Upper lobe of left lung (tissue), 4 donors: Measurements from ENCODE around the gene CDS2.

Experiments
- CTCF ChIP-seq, 6 experiments: fragments of 450-650 bp in 4 of 6; fragments of 200-600 bp in 2 of 6; sonication (generic) in 2 of 6; IDR thresholded peaks; one replicate each; pipeline ENCODE4 v1.5.1; 2016 to 2019; ENCODE audit warnings: antibody characterized with exemption in 6 of 6
- POLR2A ChIP-seq, 4 donors: fragments of 450-650 bp; IDR thresholded peaks; one replicate each; pipeline ENCODE4 v1.5.1; 2016 to 2017; ENCODE audit warnings: antibody characterized with exemption in 4 of 4, mild to moderate bottlenecking in 2 of 4
- POLR2AphosphoS5 ChIP-seq, 2 donors: sonication (generic); formaldehyde crosslinking; IDR thresholded peaks; one replicate each; pipeline ENCODE4 v1.5.1; 2017; ENCODE audit warnings: antibody characterized with exemption in 2 of 2

GRCh38 chr20:5211803-5212714 is 85.3 kb downstream of the CDS2 start:
- no peak for TF ChIP-seq POLR2AphosphoS5 (IDR thresholded peaks at IDR 0.05)
- TF ChIP-seq CTCF (IDR thresholded peaks at IDR 0.05) = no peak
- no peak for TF ChIP-seq POLR2A (IDR thresholded peaks at IDR 0.05)
